Measurements from ENCODE around the gene PRH2. TPM values are rescaled to one million over a fixed set of nuclear protein-coding genes. Genes with fewer than 3 reads are reported as not detected.

The PRH2 gene
- total RNA-seq, 1 donor: 0.36 TPM

- no peak overlapping the region for H2AFZ ChIP-seq (ENCODE audit: low read length)
- DNase-seq (ENCODE audit: insufficient read length, low spot score, missing footprints): no peak
- TF ChIP-seq CTCF (IDR thresholded peaks at IDR 0.05; ENCODE audit: extremely low read depth, low read depth, low read length): no peak
Observed at GRCh38 chr12:10926269-10926668, 2.8 kb upstream of the PRH2 start.

DNA sequence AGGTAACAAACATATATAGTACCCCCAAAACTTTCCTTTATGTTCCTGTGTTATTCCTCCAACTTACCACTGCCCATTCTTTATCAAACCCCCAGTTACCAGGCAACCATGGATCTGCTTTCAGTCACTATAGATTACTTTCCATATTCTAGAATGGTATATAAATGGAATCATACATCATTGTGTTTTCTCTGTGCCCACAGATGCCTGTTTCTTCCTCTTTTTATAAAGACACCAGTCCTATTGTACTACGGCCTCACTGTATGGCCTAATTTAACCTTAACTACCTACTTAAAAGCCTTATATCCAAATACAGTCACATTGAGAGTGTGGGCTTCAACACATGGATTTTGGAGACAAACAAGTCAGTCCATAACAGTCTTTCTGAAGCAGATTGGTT, 7.5 kb downstream of the PRH2 start:
- H3K27ac ChIP-seq (ENCODE audit: low read depth, low read length): no peak overlapping the region
- H3K4me3 ChIP-seq (ENCODE audit: insufficient read depth, low read length): no peak overlapping the region
- no peaks in the 10 kb centered on the region for H3K36me3 ChIP-seq (ENCODE audit: insufficient read depth, low read length)
- H2AFZ ChIP-seq (ENCODE audit: low read length): no peak overlapping the region
- no peak overlapping the region for H3K4me2 ChIP-seq (ENCODE audit: insufficient read depth, low read length)
- TF ChIP-seq CTCF (IDR thresholded peaks at IDR 0.05; ENCODE audit: extremely low read depth, low read depth, low read length): no peak
- H4K20me1 ChIP-seq (ENCODE audit: insufficient read depth, low read length): no peaks in the 10 kb centered on the region
- no peaks in the 10 kb centered on the region for H3K9me3 ChIP-seq (ENCODE audit: low read depth, low read length)
- no peaks in the 10 kb centered on the region for H3K27me3 ChIP-seq (ENCODE audit: insufficient read depth, low read length)
- no peaks in the 10 kb centered on the region for H3K79me2 ChIP-seq (ENCODE audit: insufficient read depth, low read length)
- H3K4me1 ChIP-seq (ENCODE audit: insufficient read depth, low read length): peaks cover 6% of the 10 kb centered on the region
- no peak for DNase-seq (ENCODE audit: insufficient read length, low spot score, missing footprints)

More at GRCh38 chr12:10926269-10926668, 2.8 kb upstream of the PRH2 start:
- Histone ChIP-seq H3K27me3 (ENCODE audit: insufficient read depth, low read length) (no peaks in the 10 kb centered on the region), H3K4me3 (ENCODE audit: insufficient read depth, low read length) (no peak overlapping the region), H4K20me1 (ENCODE audit: insufficient read depth, low read length) (no peaks in the 10 kb centered on the region), H3K9me3 (ENCODE audit: low read depth, low read length) (no peaks in the 10 kb centered on the region), H3K27ac (ENCODE audit: low read depth, low read length) (no peak overlapping the region), H3K4me1 (ENCODE audit: insufficient read depth, low read length) (no peaks in the 10 kb centered on the region), H3K36me3 (ENCODE audit: insufficient read depth, low read length) (no peaks in the 10 kb centered on the region), H3K79me2 (ENCODE audit: insufficient read depth, low read length) (no peaks in the 10 kb centered on the region), H3K4me2 (ENCODE audit: insufficient read depth, low read length) (no peak overlapping the region)

DNA sequence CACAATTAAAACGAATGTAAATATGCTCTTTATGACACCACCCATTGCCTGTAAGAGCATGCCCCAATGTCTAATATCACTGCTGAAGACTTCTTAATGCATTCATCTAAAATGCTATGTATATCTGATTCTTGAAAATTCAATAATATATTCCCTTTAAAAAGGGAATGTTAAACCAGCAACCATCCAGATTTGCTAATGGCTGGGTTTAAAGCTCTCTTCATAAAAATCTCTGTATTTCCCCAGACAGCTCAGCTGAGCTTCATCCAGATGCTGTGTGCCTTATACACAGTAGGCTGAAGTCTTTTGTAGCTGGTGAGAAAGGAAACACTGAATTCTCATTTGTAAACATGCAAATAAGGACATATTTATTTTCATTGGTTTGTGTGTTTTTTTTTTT, 10.1 kb downstream of the PRH2 start, which contains the start of gene TAS2R14:
Gene TAS2R14 (minus strand): TSS at position 101 of the 400 bp plus-strand sequence. CDS start 56 bp downstream, at position 45.
- DNase-seq (ENCODE audit: insufficient read length, low spot score, missing footprints): no peak
- no peak for TF ChIP-seq CTCF (IDR thresholded peaks at IDR 0.05; ENCODE audit: extremely low read depth, low read depth, low read length)
- Histone ChIP-seq H3K36me3 (ENCODE audit: insufficient read depth, low read length) (no peaks in the 10 kb centered on the region), H3K79me2 (ENCODE audit: insufficient read depth, low read length) (no peaks in the 10 kb centered on the region), H3K9me3 (ENCODE audit: low read depth, low read length) (no peaks in the 10 kb centered on the region), H4K20me1 (ENCODE audit: insufficient read depth, low read length) (no peaks in the 10 kb centered on the region), H3K27ac (ENCODE audit: low read depth, low read length) (peak within 1 kb of the TSS; percentile 7), H3K4me2 (ENCODE audit: insufficient read depth, low read length) (no peak within 1 kb of the TSS), H3K4me3 (ENCODE audit: insufficient read depth, low read length) (no peak within 1 kb of the TSS), H3K27me3 (ENCODE audit: insufficient read depth, low read length) (no peaks in the 10 kb centered on the region), H2AFZ (ENCODE audit: low read length) (no peak within 1 kb of the TSS), H3K4me1 (ENCODE audit: insufficient read depth, low read length) (peaks cover 6% of the 10 kb centered on the region)

GRCh38 chr12:10940389-10940788, 11.4 kb downstream of the PRH2 start:
- Histone ChIP-seq H3K27ac (ENCODE audit: low read depth, low read length) (peak overlapping the region; percentile 60), H3K4me3 (ENCODE audit: insufficient read depth, low read length) (no peak overlapping the region), H3K36me3 (ENCODE audit: insufficient read depth, low read length) (no peaks in the 10 kb centered on the region), H3K27me3 (ENCODE audit: insufficient read depth, low read length) (no peaks in the 10 kb centered on the region), H2AFZ (ENCODE audit: low read length) (no peak overlapping the region), H3K4me1 (ENCODE audit: insufficient read depth, low read length) (peaks cover 6% of the 10 kb centered on the region), H3K4me2 (ENCODE audit: insufficient read depth, low read length) (no peak overlapping the region), H4K20me1 (ENCODE audit: insufficient read depth, low read length) (no peaks in the 10 kb centered on the region), H3K9me3 (ENCODE audit: low read depth, low read length) (no peaks in the 10 kb centered on the region), H3K79me2 (ENCODE audit: insufficient read depth, low read length) (no peaks in the 10 kb centered on the region)
- no peak for TF ChIP-seq CTCF (IDR thresholded peaks at IDR 0.05; ENCODE audit: extremely low read depth, low read depth, low read length)
- no peak for DNase-seq (ENCODE audit: insufficient read length, low spot score, missing footprints)
